ENCODE data around the gene SNRPN. TPM values are rescaled to one million over a fixed set of nuclear protein-coding genes. Genes with fewer than 3 reads are reported as not detected.
"Not testable (repeated sequence)": the region's sequence is repeated elsewhere in the genome, so short reads cannot be mapped to it uniquely, and the experiment has no call there.

SNRPN gene
- total RNA-seq = 10 to 100 TPM; 18.5 to 75.6 (median 39.6) TPM

DNA sequence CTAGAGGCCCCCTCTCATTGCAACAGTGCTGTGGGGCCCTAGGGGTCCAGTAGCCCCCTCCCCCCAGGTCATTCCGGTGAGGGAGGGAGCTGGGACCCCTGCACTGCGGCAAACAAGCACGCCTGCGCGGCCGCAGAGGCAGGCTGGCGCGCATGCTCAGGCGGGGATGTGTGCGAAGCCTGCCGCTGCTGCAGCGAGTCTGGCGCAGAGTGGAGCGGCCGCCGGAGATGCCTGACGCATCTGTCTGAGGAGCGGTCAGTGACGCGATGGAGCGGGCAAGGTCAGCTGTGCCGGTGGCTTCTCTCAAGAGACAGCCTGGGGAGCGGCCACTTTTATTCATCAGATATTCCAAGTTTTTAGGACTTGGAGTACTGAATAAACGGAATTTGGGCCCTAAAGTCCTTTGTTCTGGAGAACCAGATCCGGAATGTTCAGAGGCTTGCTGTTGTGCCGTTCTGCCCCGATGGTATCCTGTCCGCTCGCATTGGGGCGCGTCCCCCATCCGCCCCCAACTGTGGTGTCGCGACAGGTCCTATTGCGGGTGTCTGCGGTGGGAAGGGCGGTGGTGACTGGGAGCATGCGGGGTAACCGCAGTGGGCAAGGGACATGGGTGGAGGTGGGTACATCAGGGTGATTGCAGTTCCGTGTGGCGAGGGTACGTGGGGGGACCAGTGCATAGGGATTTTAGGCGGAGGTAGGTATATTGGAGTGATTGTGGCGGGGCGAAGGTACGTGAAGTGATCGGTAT is at the start of gene SNRPN, which contains the start of gene SNURF:
TSS of gene SNRPN (plus strand) at position 205 of the 748 bp plus-strand sequence. CDS start 19,467 bp downstream, outside the sequence.
TSS of gene SNURF (plus strand) at position 205 of the 748 bp plus-strand sequence. CDS start at position 267, 62 bp downstream.
- intact Hi-C loops (cut with DNase I; ENCODE audit: low total_unique reads) (no loop called here), in situ Hi-C loops (cut with MboI; ENCODE audit: low pct_ligation_motif_present in 1 of 4, low pct_unique_long_range_greater_than_20kb in 1 of 4, low sequenced_read_pairs in 3 of 4) (loop anchor here in 1 of 4 donors (25.0 kb wide), 2 partner anchors 107 to 482 kb away; partner anchors contain the start of gene UBE3A)
- no peaks in the 10 kb centered on the region for H3K9me3 ChIP-seq
- H3K36me3 ChIP-seq = no peaks in the 10 kb centered on the region
- TF ChIP-seq POLR2A (IDR thresholded peaks at IDR 0.05) = peak; percentile 76
- peak; percentile 91 to 97 (median 95) for TF ChIP-seq POLR2AphosphoS5 (IDR thresholded peaks at IDR 0.05)
- TF ChIP-seq, protein P1, sequence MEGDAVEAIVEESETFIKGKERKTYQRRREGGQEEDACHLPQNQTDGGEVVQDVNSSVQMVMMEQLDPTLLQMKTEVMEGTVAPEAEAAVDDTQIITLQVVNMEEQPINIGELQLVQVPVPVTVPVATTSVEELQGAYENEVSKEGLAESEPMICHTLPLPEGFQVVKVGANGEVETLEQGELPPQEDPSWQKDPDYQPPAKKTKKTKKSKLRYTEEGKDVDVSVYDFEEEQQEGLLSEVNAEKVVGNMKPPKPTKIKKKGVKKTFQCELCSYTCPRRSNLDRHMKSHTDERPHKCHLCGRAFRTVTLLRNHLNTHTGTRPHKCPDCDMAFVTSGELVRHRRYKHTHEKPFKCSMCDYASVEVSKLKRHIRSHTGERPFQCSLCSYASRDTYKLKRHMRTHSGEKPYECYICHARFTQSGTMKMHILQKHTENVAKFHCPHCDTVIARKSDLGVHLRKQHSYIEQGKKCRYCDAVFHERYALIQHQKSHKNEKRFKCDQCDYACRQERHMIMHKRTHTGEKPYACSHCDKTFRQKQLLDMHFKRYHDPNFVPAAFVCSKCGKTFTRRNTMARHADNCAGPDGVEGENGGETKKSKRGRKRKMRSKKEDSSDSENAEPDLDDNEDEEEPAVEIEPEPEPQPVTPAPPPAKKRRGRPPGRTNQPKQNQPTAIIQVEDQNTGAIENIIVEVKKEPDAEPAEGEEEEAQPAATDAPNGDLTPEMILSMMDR (IDR thresholded peaks at IDR 0.05) = no peak
- TF ChIP-seq EP300 (IDR thresholded peaks at IDR 0.05; ENCODE audit: low read depth) = no peak
- H3K27ac ChIP-seq = peak within 1 kb of the TSS; percentile 85 to 92 (median 86)
- H3K4me1 ChIP-seq = no peaks in the 10 kb centered on the region
- peak within 1 kb of the TSS; percentile 53 to 75 (median 64) for H3K4me3 ChIP-seq
- peak; percentile 76 for DNase-seq
- H3K27me3 ChIP-seq = no peaks in the 10 kb centered on the region
- WGBS, 2 donors (ENCODE audit: low coverage in 1 of 2) = 49 to 63% methylated on average over 24 to 47 of the region's 47 CpGs

DNA sequence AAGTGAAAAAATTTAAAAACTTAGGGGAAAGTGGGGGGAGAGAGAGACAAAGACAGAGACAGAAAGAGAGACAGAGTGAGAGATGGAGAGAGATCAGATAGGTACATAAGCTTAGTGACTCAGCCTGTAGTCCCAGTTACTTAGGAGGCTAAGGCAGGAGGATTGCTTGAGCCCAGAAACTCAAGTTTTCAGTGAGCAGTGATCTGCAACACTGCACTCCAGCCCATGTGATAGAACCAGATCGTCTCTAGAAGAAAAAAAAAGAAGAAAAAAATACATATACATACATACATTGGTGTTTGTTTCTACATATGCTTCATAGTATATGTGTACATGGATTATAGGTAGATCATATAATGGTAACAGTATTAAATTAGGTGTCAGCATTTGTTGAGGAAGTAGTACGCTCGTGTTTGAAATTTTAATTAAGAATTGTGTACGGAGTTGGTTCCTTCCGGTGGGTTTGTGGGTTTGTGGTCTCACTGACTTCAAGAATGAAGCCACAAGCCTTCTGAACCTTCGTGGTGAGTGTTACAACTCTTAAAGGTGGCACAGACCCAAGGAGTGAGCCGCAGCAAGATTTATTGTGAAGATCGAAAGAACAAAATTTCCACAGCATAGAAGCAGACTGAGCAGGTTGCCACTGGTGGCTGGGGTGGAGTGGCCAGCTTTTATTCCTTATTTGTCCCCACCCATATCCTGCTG is 38.3 kb upstream of the SNRPN start:
- H3K27me3 ChIP-seq = no peaks in the 10 kb centered on the region
- intact Hi-C loops (cut with DNase I; ENCODE audit: low total_unique reads) (no loop called here), in situ Hi-C loops (cut with MboI; ENCODE audit: low pct_ligation_motif_present in 1 of 4, low pct_unique_long_range_greater_than_20kb in 1 of 4, low sequenced_read_pairs in 3 of 4) (no loop called here)
- no peak overlapping the region for H3K27ac ChIP-seq
- DNase-seq = no peak
- no peak for TF ChIP-seq EP300 (IDR thresholded peaks at IDR 0.05; ENCODE audit: low read depth)
- TF ChIP-seq POLR2AphosphoS5 (IDR thresholded peaks at IDR 0.05) = no peak
- TF ChIP-seq, protein P1 (IDR thresholded peaks at IDR 0.05) = no peak
- TF ChIP-seq POLR2A (IDR thresholded peaks at IDR 0.05) = no peak
- H3K4me3 ChIP-seq = no peak overlapping the region
- H3K4me1 ChIP-seq = no peaks in the 10 kb centered on the region
- WGBS, 2 donors (ENCODE audit: low coverage in 1 of 2) = 73 to 77% methylated on average over 4 to 8 of the region's 8 CpGs
- H3K9me3 ChIP-seq = peaks cover 0 to 4% of the 10 kb centered on the region in 2 donors
- H3K36me3 ChIP-seq = no peaks in the 10 kb centered on the region

DNA sequence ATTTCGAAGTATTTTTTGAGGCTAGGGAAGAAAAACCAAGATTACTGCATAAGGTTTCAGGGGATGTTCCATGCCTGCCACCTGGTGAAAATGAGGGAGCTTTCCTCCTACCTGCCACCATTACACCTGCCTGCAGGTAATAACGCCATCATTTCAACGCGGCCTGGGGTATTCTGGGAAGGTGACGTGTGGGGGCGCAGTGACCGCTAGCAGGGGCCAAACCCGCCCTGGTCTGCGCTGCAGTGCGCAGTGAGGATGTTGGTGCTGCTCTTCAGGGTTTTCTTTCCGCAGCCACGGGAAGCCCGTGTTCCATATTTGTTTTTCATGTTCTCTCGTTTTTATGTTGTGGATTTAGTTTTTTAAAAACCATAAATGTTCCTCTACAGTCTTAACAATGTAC is 37.4 kb upstream of the SNRPN start:
- Histone ChIP-seq H3K9me3 (peaks cover 0 to 4% of the 10 kb centered on the region in 2 donors), H3K4me1 (no peaks in the 10 kb centered on the region), H3K27ac (no peak overlapping the region), H3K36me3 (no peaks in the 10 kb centered on the region), H3K4me3 (no peak overlapping the region), H3K27me3 (no peaks in the 10 kb centered on the region)
- in situ Hi-C loops (cut with MboI; ENCODE audit: low pct_ligation_motif_present in 1 of 4, low pct_unique_long_range_greater_than_20kb in 1 of 4, low sequenced_read_pairs in 3 of 4) (no loop called here), intact Hi-C loops (cut with DNase I; ENCODE audit: low total_unique reads) (no loop called here)
- TF ChIP-seq POLR2AphosphoS5 (IDR thresholded peaks at IDR 0.05) = no peak
- TF ChIP-seq, protein P1 (IDR thresholded peaks at IDR 0.05) = no peak
- no peak for TF ChIP-seq EP300 (IDR thresholded peaks at IDR 0.05; ENCODE audit: low read depth)
- no peak for TF ChIP-seq POLR2A (IDR thresholded peaks at IDR 0.05)
- DNase-seq = no peak
- 92% methylated on average over 4 to 14 of the region's 14 CpGs for WGBS, 2 donors (ENCODE audit: low coverage in 1 of 2)

DNA sequence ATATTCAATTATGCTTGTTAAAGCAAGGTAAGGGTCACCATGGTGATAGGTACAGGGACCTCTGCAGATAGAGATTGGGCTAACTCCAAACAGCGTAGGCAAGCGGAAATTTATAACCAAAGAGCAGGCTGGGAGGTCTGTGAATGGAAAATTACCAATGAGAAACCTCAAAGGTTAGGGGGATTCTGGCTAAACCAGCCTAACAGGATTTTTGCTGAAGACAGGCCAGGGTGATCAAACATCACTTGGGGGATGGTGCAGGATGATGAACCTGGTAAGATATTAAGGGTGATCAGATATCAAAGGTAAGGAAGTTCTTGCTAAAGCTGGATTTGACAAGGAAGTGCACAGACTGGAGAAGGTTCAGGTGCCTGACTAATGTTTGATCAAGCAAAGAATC is 35.3 kb upstream of the SNRPN start:
- Histone ChIP-seq H3K27me3 (no peaks in the 10 kb centered on the region), H3K9me3 (peaks cover 0 to 4% of the 10 kb centered on the region in 2 donors), H3K27ac (no peak overlapping the region), H3K4me3 (no peak overlapping the region), H3K36me3 (no peaks in the 10 kb centered on the region), H3K4me1 (no peaks in the 10 kb centered on the region)
- intact Hi-C loops (cut with DNase I; ENCODE audit: low total_unique reads) (no loop called here), in situ Hi-C loops (cut with MboI; ENCODE audit: low pct_ligation_motif_present in 1 of 4, low pct_unique_long_range_greater_than_20kb in 1 of 4, low sequenced_read_pairs in 3 of 4) (no loop called here)
- TF ChIP-seq POLR2A (IDR thresholded peaks at IDR 0.05) (no peak), EP300 (IDR thresholded peaks at IDR 0.05; ENCODE audit: low read depth) (no peak), POLR2AphosphoS5 (IDR thresholded peaks at IDR 0.05) (no peak)
- TF ChIP-seq, protein P1 (IDR thresholded peaks at IDR 0.05) = no peak
- 60 to 84% methylated on average over 2 of the region's 2 CpGs for WGBS, 2 donors (ENCODE audit: low coverage in 1 of 2)
- DNase-seq = no peak

DNA sequence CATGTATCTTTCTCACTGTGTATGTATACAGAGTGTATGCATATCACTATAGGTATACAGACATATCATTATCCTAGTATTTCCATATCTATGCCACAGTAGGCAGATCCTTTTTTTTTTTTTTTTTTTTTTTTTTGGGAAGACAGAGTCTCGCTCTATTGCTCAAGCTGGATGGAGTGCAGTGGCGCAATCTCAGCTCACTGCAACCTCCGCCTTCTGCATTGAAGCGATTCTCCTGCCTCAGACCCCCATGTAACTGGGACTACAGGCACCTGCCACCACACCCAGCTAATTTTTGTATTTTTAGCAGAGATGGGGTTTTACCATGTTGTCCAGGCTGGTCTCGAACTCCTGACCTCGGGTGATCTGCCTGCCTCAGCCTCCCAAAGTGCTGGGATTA is 32.0 kb upstream of the SNRPN start:
- H3K36me3 ChIP-seq; H3K4me3 ChIP-seq; H3K9me3 ChIP-seq; DNase-seq; intact Hi-C loops (cut with DNase I; ENCODE audit: low total_unique reads); in situ Hi-C loops (cut with MboI; ENCODE audit: low pct_ligation_motif_present in 1 of 4, low pct_unique_long_range_greater_than_20kb in 1 of 4, low sequenced_read_pairs in 3 of 4); H3K27ac ChIP-seq; H3K4me1 ChIP-seq; H3K27me3 ChIP-seq: not testable (repeated sequence)
- 91% methylated on average over 6 of the region's 6 CpGs; no CpG with 5 or more reads in 1 of the 2 donors for WGBS, 2 donors (ENCODE audit: low coverage in 1 of 2)
